GM12891 (cell line): ENCODE measurements around the gene ANKH.
"Not testable (repeated sequence)": the region's sequence is repeated elsewhere in the genome, so short reads cannot be mapped to it uniquely, and the experiment has no call there.

Experiments
- PAX5 ChIP-seq: IDR thresholded peaks from 2 replicates; pipeline ENCODE4 v1.6.1; 2011; ENCODE audit warnings: low read length, moderate library complexity, mild to moderate bottlenecking; ENCODE audit not compliant: insufficient read depth, severe bottlenecking
- POLR2A ChIP-seq: IDR thresholded peaks from 2 replicates; pipeline ENCODE4 v1.6.1; 2011; ENCODE audit warnings: low read depth, low read length, control low read depth
- POLR2AphosphoS5 ChIP-seq: IDR thresholded peaks from 2 replicates; pipeline ENCODE4 v1.6.1; 2011; ENCODE audit warnings: low read depth, low read length, control low read depth
- POU2F2 ChIP-seq: IDR thresholded peaks from 2 replicates; pipeline ENCODE4 v1.6.1; 2011; ENCODE audit warnings: low read depth, mild to moderate bottlenecking, control low read depth, low read length, moderate library complexity
- SPI1 ChIP-seq: IDR thresholded peaks from 2 replicates; pipeline ENCODE4 v1.6.1; 2011; ENCODE audit warnings: low read depth, low read length, control low read depth
- TAF1 ChIP-seq: IDR thresholded peaks from 2 replicates; pipeline ENCODE4 v1.6.1; 2011; ENCODE audit warnings: low read depth, low read length, control low read depth

- TF ChIP-seq POLR2AphosphoS5, POLR2A, TAF1, PAX5, SPI1, POU2F2: not testable (repeated sequence)
Measured at GRCh38 chr5:14817762-14818136, 53.8 kb downstream of the ANKH start.
